HL-60 (cell line): Measurements from ENCODE around the gene SUSD5.

Source experiments
- CTCF ChIP-seq: IDR thresholded peaks from one replicate; pipeline ENCODE4 v1.5.1; 2011; ENCODE audit warnings: low read length, control low read depth, inconsistent platforms; ENCODE audit not compliant: insufficient read depth
- GABPA ChIP-seq: IDR thresholded peaks from 2 replicates; pipeline ENCODE4 v1.6.1; 2012; ENCODE audit warnings: low read depth
- POLR2AphosphoS5 ChIP-seq: IDR thresholded peaks from 2 replicates; pipeline ENCODE4 v1.6.1; 2012; ENCODE audit warnings: low read depth
- REST ChIP-seq: IDR thresholded peaks from 2 replicates; pipeline ENCODE4 v1.6.1; 2012; ENCODE audit warnings: low read depth; ENCODE audit not compliant: insufficient replicate concordance
- SPI1 ChIP-seq: IDR thresholded peaks from 2 replicates; pipeline ENCODE4 v1.6.1; 2012; ENCODE audit warnings: low read depth, mild to moderate bottlenecking, borderline replicate concordance

- TF ChIP-seq CTCF, result no peak
- TF ChIP-seq REST, result no peak
- peak; percentile 31; the same call in 1 of the 2 replicates for TF ChIP-seq SPI1
- no peak for TF ChIP-seq POLR2AphosphoS5
- TF ChIP-seq GABPA, result no peak
These were observed 113.2 kb downstream of the SUSD5 start for GRCh38 chr3:33105341-33105948.
